ENCODE results near the gene GRK2.

The GRK2 gene

DNA sequence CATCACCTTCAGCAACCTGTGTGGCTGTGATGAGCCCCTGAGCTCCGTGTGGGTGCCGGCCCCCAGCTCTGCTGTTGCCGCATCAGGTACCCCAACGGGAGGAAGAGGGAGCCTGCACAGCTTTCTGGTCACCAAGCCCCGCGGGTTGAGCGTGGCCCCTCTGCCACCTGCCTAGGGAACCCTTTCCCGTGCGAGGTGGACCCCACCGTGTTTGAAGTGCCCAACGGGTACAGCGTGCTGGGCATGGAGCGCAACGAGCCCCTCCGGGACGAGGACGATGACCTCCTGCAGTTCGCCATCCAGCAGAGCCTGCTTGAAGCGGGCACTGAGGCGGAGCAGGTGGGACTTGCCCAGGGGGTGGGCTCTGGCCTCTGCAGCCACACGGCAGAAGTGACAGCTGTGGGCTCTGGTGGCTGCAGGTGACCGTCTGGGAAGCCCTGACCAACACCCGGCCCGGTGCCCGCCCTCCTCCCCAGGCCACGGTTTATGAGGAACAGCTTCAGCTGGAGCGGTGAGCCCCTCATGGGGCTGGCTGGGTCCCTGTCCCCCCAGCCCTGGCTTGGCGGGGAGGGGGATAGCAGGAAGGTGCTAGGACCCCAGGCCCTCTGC, 35.1 kb downstream of the GRK2 start:
- no peak for FAIRE-seq

DNA sequence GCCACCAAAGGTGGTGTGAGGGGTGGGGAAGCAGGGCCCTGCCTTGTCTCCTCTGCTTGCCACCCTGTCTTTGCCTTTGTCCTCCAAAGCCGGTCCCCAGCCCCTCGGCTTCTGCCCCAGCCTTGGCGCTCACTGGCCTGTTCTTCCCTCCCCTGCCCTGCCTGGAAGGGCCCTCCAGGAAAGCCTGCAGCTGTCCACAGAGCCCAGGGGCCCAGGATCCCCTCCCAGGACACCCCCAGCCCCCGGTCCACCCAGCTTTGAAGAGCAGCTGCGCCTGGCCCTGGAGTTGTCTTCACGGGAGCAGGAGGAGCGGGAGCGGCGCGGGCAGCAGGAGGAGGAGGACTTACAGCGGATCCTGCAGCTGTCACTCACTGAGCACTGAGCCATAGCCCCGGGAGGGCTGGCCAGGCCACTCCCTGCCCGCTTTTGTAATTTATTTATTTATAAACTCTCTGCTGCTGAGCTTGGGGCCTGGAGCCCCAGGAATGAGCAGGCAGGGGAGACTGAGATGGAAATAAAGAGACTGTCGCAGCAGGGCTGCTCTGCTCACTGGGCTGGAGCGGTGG, 35.8 kb downstream of the GRK2 start:
- no peak for FAIRE-seq

DNA sequence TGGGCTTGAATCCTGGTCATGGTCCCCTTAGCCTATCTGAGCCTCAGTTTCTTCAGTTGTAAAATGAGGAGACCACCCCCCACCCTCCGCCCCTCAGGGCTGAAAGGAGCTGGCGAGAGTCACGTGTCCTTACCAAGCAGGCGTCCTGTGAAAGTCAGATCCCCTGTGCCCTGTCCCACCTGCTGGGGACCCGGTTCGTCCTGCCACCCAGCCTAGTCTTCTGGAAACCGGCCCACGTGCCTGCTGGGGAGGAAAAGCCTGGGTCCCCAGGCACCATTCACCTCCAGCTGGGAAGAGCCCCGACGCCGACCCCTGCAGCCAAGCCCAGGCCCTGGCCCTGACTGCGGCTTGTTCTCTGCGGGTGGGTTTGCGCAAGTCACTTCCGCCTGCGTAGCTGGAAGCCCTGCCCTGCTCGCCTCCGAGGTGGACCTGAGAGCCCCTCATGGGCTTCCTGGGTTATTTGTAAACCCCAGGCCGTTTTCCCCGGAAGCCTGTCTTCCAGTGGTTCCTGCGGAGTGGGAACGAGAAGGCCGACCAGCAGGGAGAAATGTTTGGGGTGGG, 36.4 kb downstream of the GRK2 start:
- no peak for FAIRE-seq

DNA sequence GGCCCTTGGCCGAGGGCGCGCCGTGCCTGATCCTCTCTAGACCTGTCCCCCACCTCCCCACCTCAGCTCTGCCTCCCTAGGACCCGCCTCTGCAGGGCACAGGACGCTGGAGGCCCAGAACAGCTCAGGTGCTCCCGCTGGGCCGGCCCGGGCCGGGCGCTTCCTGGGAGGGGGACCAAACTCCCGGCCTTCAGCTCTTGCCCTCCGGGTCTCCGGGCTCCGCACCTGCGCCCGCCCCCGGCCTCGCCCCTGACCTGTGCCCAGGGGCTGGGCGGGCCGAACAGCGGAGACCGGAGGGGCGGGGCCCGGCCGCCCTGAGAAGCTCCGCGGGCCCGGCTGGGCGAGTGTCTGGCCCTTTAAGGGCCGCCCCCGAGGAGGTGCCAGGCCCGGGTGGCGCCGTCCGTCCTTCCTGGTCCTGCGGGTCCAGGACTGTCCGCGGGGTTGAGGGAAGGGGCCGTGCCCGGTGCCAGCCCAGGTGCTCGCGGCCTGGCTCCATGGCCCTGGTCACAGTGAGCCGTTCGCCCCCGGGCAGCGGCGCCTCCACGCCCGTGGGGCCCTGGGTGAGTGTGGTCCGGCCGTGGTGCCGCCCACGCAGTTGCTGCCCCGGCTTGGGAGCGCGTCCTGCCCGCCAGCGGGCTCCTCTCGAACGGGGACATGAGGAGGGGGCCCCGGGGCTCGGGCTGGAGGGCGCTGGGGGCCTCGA, 37.0 kb downstream of the GRK2 start, which contains the start of gene SSH3:
SSH3 (plus strand) TSS at position 399 of the 703 bp plus-strand sequence; CDS start at position 495, 96 bp downstream.
- FAIRE-seq: no peak

DNA sequence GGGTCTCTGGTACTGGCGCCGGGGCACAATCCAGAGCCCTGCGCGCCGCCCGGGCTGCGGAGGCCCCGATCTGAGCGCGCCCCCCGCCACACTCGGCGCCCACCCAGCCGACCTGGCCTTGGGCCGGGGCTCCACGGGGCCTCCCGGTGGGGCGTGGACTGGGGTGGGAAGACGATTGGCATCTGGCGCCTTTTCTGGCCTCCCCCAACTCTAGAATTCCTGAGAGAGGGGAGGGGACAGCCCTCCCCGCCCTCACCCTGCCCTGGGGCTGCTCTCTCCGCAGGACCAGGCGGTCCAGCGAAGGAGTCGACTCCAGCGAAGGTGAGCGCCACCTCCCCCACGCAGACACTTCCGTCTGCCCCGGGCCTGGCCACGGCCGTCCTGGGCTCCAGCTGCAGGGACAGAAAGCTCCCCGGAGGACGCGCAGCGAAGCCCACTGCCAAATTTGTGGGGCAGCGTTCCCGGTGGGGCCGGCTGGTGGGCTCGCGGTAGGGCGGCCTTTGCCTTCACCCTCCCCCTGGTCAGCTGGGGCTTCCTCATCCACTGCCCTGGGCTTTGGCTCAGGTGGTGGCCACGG, 37.6 kb downstream of the GRK2 start:
- FAIRE-seq: no peak

DNA sequence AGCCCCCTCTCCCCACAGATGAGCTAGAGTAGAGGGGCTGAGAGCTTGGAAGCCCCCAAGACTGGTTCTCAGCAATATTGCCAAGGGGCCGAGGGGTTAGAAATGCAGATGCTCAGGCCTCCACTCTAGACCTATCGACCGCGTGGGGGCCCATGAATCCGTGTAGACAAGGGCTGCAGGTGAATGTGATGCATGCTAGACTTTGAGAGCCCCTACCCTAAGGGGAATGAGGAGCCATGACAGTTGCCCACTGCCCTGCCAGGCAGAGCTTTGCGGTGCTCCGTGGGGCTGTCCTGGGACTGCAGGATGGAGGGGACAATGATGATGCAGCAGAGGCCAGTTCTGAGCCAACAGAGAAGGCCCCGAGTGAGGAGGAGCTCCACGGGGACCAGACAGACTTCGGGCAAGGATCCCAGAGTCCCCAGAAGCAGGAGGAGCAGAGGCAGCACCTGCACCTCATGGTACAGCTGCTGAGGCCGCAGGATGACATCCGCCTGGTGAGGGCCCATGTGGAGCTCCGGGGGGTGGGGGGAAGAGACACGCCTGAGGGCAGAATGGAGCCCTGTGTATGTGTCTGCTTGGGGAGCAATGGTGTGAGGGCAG, 38.3 kb downstream of the GRK2 start:
- no peak for FAIRE-seq

DNA sequence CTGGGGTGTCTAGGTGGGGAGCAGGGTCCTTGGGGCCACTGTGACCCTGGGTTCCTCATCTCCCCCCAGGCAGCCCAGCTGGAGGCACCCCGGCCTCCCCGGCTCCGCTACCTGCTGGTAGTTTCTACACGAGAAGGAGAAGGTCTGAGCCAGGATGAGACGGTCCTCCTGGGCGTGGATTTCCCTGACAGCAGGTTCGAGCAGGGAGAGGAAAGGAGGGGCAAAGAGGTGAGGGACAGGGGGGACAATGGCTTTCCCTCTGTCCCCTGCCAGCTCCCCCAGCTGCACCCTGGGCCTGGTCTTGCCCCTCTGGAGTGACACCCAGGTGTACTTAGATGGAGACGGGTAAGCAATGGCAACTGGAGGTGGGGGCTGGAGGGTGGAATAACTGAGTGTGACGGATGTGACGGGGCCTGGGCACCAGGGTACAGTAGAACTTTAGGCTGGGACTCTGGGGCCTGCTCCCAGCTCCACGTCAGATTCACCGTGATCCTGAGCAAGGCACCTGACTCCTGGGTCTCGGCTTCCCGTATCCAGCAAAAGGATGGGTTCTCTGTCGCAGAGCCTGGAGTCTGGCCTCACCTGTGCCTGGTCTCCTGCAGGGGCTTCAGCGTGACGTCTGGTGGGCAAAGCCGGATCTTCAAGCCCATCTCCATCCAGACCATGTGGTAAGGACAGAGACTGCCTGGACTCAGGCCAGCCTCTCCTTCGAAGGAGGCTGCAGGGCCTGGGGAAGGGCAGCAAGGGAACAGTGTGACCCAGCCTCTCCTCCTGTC, 40.7 kb downstream of the GRK2 start:
- FAIRE-seq: no peak

DNA sequence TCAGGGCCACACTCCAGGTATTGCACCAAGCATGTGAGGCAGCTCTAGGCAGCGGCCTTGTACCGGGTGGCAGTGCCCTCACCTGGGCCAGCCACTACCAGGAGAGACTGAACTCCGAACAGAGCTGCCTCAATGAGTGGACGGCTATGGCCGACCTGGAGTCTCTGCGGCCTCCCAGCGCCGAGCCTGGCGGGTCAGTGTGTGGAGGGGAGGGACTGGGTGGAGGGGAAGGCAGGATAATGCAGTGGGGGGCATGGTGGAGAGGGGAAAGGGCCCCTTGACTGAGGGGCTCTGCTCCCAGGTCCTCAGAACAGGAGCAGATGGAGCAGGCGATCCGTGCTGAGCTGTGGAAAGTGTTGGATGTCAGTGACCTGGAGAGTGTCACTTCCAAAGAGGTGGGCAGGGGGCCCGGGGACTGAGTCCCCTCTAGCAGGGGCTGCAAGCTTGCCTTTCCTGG, 41.3 kb downstream of the GRK2 start:
- no peak for FAIRE-seq

DNA sequence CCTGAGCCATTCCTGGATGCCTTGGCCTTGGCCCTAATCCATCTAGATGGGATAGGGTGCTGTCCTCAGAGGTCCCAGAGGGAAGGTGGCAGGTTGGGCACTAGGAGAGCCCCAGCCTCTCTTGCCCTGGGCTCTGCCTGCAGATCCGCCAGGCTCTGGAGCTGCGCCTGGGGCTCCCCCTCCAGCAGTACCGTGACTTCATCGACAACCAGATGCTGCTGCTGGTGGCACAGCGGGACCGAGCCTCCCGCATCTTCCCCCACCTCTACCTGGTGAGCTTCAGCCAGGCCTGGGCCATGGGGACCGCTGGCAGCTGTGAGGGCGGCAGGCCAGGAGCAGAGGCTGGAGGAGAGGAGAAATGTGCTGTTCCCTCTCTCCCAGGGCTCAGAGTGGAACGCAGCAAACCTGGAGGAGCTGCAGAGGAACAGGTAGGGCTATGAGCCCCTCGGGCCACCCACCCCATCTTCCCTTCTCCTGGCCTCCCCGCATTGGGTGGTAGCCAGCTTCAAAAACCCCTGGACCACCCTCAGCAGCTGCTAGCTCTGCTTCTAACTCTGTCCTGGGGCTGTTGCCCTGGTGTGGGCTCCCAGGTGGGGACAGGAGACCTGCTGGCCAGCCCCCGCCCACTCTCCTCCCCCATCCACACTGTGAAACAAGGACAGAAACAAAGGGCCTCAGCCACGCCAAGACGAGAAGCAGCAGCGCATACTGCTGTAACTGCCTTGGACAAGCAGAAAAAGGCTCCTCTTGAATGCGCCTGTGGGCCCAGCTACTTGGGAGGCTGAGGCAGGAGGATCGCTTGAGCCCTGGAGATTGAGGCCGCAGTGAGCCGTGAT, 42.0 kb downstream of the GRK2 start:
- FAIRE-seq: no peak

DNA sequence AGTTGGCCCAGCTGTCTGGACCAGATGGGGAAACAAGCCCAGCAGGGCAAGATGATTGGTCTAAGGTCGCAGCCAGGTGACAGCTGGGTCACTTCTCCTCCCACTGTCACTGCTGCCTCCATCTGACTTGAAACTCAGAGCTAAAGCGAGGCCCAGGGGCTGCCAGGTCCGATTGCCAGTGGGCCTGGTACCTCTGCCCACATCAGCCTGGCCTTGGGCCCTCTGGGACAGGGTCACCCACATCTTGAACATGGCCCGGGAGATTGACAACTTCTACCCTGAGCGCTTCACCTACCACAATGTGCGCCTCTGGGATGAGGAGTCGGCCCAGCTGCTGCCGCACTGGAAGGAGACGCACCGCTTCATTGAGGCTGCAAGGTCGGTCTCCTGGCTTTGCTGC, 42.9 kb downstream of the GRK2 start:
- FAIRE-seq: no peak

DNA sequence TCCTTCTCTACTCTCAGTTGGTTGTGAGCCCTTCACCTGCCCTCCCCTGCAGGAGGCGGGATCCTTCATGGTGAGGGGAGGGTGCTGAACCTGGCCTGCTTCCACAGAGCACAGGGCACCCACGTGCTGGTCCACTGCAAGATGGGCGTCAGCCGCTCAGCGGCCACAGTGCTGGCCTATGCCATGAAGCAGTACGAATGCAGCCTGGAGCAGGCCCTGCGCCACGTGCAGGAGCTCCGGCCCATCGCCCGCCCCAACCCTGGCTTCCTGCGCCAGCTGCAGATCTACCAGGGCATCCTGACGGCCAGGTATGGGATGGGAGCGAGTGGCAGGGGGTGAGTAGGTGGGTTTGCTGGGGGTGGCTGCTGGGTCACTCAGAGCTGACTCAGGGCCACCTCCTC, 43.4 kb downstream of the GRK2 start:
- FAIRE-seq: no peak

DNA sequence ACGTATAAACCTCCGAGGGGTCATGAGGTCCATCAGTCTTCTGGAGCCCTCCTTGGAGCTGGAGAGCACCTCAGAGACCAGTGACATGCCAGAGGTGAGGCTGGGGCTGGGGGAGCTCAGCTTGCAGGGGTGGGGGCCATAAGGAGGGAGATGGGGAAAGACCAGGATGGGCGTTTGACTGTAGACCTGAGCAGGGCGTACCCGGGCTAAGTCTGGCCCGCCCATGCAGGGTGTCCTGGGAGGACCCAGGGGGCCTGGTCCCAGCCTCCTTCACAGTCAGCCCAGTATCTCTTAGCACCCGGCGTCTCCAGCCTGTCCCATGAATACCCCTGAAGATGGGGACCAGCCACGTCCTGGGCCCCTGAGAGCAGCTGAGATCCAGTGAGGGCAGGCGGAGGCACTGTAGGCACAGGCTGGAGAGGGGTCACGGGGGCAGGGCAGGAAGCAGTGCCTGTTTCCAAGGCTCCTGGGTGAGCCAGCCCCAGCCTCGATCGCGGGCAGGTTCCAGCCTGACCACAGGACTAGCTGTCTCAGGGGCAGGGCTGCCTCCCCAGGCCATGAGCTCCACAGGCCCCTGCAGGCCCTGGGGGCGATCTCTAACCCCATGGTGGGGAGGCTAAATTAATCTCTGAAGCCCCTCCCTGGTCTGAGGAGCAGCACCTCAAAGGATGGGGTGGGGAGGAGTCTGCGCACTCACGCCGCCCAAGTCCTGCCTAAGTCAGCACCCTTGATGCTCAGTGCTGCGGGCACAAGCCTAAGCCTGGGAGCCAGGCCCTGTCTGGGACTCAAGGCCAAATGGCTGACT, 44.2 kb downstream of the GRK2 start:
- FAIRE-seq: no peak

DNA sequence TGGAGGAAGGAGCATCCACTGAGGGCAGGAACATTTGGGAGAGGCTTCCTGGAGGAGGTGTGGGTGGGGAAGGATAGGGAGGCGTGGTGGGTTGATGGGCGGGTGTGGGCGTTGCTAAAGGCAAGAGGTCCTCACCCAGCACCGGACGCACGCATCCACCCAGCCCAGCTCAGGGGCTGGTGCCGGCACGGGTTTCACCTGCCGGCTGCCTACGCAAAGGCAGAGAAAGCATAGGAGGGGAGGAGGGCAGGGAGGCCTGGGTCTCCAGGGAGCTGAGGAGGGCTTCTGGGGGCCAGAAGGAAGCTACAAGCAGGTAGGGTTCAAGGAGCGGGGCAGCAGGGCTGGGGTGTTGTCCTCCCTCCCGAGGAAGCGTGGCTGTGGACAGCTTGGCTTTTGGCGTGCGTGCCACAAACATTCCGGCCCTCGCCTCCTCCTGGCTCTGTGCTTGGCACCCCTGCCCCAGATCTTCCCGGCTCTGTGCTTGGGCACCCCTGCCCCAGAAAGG, 44.8 kb downstream of the GRK2 start:
- no peak for FAIRE-seq

DNA sequence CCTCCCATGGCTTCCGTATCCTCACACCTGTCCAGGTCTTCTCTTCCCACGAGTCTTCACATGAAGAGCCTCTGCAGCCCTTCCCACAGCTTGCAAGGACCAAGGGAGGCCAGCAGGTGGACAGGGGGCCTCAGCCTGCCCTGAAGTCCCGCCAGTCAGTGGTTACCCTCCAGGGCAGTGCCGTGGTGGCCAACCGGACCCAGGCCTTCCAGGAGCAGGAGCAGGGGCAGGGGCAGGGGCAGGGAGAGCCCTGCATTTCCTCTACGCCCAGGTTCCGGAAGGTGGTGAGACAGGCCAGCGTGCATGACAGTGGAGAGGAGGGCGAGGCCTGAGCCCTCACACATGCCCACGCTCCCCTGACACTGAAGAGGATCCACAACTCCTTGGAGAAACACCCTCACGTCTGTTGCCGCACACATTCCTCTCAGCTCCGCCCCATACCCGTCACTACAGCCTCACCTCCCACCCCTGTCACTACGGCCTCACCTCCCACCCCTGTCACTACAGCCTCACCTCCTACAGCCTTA, 45.3 kb downstream of the GRK2 start:
- FAIRE-seq: no peak

DNA sequence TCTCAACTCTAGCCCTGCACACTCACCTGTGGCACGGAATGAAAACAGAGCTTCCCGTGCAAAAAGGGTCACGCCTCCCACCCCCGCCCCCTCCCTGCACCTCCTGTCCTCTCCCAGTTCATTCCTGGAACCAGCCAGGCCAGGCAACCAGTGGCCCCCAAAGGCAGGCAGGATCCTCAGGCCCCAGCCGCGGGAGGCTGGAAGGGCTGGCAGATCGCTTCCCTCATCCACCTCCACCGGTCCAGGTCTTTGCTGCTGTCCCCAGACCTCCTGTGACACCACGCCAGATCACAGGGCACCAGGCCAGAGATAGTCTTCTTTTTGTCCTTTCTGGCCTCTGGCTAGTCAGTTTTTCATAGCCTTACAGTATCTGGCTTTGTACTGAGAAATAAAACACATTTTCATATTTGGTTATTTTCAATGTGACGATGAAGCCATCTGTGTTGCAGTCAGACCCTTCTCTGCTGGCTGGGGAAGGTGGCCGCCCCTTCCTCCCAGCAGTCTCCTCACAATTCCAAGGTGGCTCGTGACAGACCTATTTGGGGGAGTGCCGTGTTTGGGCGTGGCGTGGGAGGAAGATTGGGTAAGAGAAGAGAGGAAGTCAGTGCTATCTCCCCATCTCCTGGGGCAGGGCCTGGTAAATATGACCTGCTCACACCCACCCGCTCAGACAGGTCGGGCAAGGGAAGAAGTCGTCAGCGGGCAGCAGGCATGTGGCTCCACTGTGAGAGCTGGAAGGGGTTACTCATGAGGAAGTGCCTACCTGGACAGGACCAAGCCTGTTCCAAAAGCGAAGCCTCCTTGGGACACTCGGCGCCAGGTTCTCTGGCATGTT, 46.1 kb downstream of the GRK2 start:
- FAIRE-seq: no peak

DNA sequence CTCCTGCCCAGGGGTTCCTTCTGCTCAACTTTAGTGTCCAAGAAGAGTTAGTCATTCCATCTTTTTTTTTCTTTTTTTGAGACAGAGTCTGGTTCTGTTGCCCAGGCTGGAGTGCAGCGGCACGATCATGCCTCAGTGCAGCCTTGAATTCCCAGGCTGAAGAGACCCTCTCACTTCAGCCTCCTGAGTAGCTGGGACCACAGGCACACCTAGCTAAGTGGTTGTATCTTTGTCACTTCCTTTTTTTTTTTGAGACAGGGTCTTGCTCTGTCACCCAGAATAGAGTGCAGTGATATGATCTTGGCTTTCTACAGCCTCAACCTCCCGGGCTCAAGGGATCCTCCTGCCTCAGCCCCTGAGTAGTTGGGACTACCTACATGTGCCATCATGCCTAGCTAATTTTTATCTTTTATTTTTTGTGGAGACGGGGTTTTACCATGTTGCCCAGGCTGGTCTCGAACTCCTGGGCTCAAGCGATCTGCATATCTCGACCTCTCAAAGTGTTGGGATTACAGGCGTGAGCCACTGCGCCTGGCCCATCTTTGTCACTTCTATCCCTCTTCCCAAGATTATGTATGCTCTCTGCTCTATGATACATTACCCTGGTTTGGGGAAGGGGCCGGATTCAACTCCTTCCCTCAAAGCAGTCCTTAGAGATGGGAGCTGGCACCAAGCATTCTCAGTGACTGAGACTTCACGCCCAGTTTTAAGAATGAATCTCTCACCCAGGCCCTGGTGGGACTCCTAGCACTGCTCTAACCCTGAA, 47.0 kb downstream of the GRK2 start:
- FAIRE-seq: no peak

DNA sequence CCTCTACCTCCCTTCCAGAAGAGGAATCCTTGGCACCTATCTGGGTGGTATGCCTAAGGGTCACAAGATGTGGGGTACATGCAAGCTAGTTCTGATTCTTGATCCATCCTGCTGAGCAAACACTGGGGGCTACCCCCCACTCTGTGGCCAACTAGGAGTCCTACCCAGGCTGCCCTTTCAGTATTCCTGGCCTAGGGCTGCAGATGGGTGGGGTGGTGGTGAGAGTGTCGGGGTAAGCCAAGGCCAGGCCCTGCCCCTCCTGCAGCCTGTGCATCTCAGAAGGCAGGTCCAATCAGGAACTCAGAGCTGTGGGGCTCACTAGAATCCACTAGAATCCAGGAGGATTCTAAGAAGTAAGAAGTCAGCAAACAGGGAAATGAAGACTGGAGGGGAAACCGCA, 47.9 kb downstream of the GRK2 start:
- FAIRE-seq: no peak

DNA sequence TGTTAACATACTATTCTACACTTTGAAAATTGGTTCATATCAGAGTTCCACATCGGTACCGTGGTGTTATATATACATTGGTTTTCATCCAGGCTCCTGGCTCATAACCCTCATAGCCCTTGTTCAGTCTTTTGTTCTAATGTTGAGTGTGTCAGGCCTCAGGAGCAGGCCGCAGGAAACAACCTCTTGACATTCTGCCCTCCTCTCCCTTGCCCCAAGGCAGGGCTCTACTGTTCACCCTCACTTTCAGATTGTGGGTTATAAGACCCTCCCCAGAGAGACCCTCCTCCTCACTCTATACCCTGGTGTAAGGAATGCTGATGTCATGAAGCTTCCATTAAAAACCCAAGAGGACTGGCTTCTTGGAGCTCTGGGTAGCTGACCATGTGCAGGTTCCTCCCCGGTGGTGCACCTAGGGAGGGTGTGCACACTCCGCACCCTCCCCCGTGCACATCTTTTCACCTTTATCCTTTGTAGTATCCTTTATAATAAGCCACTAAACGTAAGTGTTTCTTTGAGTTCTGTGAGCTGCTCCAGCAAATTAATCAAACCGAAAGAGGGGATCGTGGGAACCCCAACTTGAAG, 49.1 kb downstream of the GRK2 start:
- no peak for FAIRE-seq
